Activated CD8-positive, alpha-beta memory T cell treated with anti-CD3 and anti-CD28 coated beads, Interleukin-2, amount 50 U/mL, for 1 hour (primary cell): ENCODE measurements around the gene SIN3A.
"Not testable (repeated sequence)": the region's sequence is repeated elsewhere in the genome, so short reads cannot be mapped to it uniquely, and the experiment has no call there.

Experiments
- DNase-seq: peaks from one replicate; pipeline ENCODE4 v3.0.0-alpha.2; 2020; ENCODE audit errors: extremely low read depth

The SIN3A gene

GRCh38 chr15:75356006-75356405 lies 95.5 kb downstream of the SIN3A start:
- no peak for DNase-seq

GRCh38 chr15:75355369-75355768 lies 96.1 kb downstream of the SIN3A start:
- DNase-seq = no peak

GRCh38 chr15:75354454-75354853 lies 97.0 kb downstream of the SIN3A start:
- DNase-seq = no peak

GRCh38 chr15:75353604-75354003 lies 97.9 kb downstream of the SIN3A start:
- no peak for DNase-seq

DNA sequence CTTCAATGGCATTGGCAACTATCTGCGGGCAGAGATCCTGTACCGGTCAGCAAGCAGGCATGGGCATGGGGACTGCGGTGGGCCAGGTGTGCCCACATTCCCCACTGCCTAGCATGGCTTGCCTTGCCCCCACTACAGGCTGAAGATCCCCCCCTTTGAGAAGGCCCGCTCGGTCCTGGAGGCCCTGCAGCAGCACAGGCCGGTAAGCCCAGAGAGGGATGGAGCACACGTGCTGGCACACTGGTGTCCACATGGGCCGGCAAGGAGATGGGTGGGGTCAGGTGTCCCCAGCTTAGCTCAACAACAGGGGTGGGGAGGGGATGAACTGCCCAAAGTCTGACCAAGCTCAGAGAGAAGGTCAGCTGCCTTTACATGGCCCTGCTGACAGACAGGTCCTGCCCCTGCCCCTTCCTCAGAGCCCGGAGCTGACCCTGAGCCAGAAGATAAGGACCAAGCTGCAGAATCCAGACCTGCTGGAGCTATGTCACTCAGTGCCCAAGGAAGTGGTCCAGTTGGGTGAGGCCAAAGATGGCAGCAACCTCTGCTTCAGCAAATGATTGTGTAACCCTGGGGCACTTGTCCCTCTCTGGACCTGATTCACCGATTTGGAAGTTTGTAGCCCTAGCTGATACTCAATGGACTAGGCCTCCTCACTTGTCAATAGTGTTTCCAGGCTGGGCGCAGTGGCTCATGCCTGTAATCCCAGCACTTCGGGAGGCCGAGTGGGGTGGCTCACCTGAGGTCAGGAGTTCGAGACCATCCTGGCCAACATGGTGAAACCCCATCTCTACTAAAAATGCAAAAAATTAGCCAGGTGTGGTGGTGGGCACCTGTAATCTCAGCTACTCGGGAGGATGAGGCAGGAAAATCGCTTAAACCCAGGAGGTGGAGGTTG lies 99.1 kb downstream of the SIN3A start:
- no peak for DNase-seq

- DNase-seq = no peak
Observed at GRCh38 chr15:75350601-75351361, 100.7 kb downstream of the SIN3A start.

DNA sequence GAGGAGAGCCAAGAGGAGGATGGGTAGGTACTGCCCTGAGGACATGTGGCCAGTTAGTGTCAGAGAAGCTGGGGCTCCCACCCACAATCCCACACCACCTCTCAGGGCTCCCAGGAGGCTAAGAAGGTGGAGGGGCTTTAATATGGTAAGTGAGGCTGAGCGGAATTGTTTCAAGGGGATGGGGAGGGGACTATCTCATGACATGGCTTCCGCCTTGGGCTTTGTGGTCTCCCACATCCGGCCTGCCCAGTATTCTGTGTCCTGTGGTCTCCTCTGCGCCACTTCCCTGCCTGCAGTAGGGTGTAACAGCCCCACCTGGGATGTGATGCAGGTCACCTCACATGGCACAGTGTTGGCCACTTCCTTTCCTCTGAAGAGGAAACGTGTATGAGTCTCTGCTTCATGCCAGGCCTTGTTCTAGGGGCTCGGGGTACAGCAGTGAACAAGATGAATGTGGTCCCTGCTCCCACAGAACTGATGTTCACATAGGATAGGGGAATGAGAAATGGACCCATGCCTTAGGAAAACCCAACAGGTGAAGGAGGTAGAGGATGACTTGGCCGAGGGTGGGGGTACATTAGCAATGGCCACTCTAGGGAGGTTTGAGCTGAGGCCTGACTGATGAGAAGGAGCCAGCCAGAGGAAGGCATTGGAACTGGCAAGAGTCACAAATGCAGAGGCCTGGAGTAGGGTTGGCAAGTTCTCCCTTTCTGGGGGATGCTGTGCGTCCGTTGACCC lies 101.5 kb downstream of the SIN3A start:
- no peak for DNase-seq

- not testable (repeated sequence) for DNase-seq
Observed at GRCh38 chr15:75349351-75349669, 102.2 kb downstream of the SIN3A start.

DNA sequence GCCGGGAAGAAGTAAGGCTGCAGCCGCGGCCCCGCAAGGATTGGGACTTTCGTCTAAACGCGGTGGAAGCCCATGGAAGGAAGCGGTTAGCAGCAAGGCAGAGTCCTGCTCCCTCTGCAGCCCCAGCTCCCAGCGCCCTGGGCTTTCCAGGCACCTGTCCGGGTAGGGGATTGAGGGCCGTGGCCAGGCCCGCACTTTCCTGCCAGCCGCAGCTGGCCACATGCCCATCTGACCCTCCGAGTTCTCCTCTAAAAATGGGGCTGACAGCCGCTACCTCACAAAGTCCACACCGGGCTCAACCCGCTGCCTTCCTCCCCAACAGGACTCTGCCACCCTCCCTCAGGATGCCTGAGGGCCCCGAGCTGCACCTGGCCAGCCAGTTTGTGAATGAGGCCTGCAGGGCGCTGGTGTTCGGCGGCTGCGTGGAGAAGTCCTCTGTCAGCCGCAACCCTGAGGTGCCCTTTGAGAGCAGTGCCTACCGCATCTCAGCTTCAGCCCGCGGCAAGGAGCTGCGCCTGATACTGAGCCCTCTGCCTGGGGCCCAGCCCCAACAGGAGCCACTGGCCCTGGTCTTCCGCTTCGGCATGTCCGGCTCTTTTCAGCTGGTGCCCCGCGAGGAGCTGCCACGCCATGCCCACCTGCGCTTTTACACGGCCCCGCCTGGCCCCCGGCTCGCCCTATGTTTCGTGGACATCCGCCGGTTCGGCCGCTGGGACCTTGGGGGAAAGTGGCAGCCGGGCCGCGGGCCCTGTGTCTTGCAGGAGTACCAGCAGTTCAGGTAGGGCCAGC lies 102.7 kb downstream of the SIN3A start:
- DNase-seq = no peak

GRCh38 chr15:75348034-75348561 lies 103.4 kb downstream of the SIN3A start:
- no peak for DNase-seq

DNA sequence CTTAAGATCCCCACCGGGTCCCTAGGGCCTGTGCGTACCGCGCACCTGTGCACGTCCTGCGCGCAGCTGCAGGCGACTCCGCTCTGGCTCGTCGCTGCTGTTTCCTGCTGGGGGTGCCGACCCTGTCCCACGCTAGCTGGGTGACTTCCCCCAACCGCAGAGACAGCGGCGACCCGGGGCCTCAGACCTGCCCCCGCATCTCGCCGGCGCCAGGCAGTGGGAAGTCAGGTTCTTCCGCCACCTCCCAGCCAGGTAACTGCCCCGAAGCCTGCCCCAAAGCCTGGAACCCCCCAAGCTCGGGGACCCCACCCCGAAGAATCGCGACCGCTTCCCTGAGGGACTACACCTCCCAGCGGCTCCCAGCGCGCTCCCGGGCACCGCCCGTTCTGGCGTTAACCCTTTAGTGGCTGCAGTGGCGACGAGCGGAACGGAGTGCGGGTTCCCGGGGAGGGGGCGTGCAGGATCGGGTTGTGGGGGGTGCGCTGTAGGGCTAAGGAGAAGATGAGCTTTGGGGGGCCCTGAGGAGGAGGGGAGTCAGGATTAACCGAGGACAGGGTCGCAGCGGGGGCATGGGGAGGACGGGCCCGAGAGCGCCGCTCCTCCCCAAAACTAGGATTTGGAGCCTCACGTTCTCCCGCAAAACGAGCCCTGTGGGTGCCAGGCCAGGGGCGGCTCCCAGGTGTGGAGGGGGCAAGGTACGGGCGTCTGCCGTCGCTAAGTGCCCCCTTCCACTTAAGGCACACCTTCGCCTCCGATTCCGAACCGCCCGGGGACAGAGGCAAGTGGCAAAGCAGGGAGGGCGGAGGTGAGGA lies 104.1 kb downstream of the SIN3A start:
- no peak for DNase-seq

DNA sequence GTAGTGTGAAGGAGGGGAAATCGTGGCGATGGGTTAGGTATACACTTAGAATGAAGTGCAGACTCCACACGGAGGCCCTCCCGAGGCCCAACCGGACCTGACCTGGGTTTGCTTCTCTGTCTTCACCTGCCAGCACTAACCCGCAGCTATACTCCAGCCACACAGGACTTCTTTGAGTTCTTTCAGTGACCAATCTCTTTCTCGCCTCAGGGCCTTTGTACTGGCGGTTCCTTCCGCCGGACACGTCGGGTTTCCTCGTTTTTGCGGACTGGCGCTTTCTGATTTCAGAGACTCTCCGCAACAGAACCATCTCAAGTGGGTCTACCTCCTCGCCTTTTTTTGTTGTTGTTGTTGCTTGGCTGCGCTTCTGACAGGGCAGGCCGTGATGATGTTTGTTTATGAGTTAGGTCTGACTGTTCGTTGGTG lies 104.7 kb downstream of the SIN3A start, which contains the start of gene NEIL1:
TSS of gene NEIL1 (plus strand) at position 244 of the 426 bp plus-strand sequence. CDS start 1,867 bp downstream, outside the sequence.
- DNase-seq = no peak

DNA sequence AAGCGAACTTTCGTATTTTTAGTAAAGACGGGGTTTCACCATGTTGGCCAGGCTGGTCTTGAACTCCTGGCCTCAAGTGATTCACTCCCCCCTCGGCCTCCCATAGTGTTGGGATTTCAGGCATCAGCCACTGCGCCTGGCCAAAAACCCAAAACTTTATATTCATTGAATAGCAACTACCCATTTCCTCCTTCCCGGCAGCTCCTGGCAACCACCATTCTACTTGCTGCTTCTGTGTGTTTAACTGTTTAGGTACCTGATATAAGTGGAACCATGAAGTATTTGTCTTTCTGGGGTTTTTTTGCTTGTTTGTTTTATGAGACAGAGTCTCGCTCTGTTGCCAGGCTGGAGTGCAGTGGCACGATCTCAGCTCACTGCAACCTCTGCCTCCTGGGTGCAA lies 107.5 kb downstream of the SIN3A start:
- not testable (repeated sequence) for DNase-seq

DNA sequence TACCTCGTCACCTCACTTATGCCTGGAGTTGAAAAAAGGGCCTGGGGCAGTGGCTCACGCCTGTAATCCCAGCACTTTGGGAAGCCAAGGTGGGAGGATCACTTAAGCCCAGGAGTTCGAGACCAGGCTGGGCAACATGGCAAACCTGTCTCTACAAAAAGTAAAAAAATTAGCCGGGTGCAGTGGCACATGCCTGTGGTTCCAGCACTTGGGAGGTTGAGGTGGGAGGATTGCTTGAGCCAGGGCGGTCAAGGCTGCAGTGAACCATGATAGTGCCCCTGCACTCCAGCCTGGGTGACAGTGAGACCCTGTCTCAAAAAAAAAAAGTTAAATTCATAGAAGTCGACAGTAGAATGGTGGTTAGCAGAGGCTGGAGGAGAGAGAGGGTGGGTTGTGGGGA lies 109.3 kb downstream of the SIN3A start:
- DNase-seq = no peak

DNA sequence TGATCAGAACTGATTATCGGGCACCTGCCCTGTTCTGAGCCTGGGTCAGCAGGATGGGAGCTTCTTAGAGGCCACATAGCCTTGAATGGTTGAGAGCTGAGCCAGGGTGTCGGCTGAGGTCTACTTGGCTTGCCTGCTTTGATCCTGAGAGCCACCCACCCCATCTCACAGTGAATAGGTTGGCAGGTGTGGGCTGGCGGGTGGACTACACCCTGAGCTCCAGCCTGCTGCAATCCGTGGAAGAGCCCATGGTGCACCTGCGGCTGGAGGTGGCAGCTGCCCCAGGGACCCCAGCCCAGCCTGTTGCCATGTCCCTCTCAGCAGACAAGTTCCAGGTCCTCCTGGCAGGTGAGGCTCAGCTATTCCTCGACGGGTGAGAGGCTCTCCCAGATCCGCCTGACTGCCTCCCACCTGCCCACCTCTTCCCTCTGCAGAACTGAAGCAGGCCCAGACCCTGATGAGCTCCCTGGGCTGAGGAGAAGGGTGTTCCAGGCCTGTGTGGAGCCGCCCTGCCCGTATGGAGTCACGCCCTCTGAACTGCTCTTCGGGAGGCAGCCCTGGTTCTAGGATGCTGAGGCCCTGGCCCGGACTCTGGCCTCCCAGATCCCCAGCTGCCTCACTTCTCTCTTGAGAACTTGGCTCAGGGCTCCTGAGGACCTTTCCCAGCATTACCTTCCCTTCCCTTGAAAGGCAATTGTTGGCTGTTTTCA lies 111.8 kb downstream of the SIN3A start:
- no peak for DNase-seq

DNA sequence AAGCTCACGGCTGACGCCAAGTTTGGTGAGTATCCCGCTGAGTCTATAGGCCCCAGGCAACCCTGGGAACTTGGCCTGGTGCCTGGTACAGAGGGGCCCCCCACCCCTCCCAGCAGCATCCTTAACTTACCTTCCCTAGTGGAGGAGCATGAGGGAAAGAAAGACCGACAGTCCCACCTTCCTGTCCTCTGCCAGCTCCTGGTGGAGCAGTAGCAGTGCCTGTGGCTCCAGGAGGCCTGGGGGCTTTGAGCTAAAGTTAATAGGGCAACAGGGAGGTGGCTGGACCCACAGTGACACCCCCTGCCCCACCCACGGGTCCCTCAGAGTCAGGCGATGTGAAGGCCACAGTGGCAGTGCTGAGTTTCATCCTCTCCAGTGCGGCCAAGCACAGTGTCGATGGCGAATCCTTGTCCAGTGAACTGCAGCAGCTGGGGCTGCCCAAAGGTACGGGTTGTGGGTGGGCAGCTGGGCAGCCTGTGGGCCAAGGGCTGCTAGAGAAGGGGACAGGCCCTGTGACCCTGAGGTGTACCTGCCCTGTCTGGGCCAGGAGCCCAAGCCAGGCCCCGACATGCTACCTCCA lies 112.7 kb downstream of the SIN3A start:
- DNase-seq = no peak

GRCh38 chr15:75335705-75336355 lies 115.7 kb downstream of the SIN3A start, which contains the start of gene COMMD4:
TSS of gene COMMD4 (plus strand) at chr15:75336063. CDS start at chr15:75336090, 27 bp downstream.
- no peak for DNase-seq

DNA sequence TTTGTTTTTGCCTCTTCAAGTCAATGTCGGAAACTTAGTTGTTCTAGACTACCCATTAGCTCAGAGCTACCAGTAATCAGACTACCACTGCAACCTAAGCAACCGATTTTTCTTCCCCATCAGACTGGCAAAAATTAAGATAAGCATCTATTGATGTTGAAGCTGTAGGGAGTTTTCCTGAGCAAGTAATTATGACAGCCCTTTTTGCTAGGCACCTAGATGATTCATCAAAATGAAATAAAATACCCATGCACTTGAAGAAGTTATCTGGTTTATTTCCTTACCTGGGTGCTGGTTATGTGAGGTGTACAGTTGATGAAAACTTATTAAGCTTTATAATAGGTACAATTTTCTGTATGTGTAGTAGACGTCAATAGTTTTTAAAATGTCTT lies 116.2 kb downstream of the SIN3A start:
- no peak for DNase-seq
